Inflammatory macrophage treated with lipopolysaccharide for 4 hours (primary cell): Measurements from ENCODE around the gene RNU6-1.

Experiments
- DNase-seq: peaks from one replicate; pipeline ENCODE4 v3.0.0-alpha.2; 2020

Gene RNU6-1

GRCh38 chr15:67839929-67840748 is at the start of gene RNU6-1:
Gene RNU6-1, minus strand, starts transcription at chr15:67840045.
- DNase-seq = peak; percentile 95

- DNase-seq = no peak
Measured at GRCh38 chr15:67887776-67888175, 47.9 kb upstream of the RNU6-1 start.

GRCh38 chr15:67885861-67886260 is 46.0 kb upstream of the RNU6-1 start:
- no peak for DNase-seq

- DNase-seq = no peak
Measured at GRCh38 chr15:67885175-67885523, 45.3 kb upstream of the RNU6-1 start.

- peak; percentile 63 for DNase-seq
Measured at GRCh38 chr15:67884514-67885174, 44.8 kb upstream of the RNU6-1 start.

- no peak for DNase-seq
Measured at GRCh38 chr15:67884009-67884408, 44.2 kb upstream of the RNU6-1 start.

- no peak for DNase-seq
Measured at GRCh38 chr15:67883234-67883773, 43.5 kb upstream of the RNU6-1 start.

- DNase-seq = peak; percentile 77
Measured at GRCh38 chr15:67882487-67883233, 42.8 kb upstream of the RNU6-1 start.

GRCh38 chr15:67880651-67881182 is 40.9 kb upstream of the RNU6-1 start:
- DNase-seq = peak; percentile 82

GRCh38 chr15:67879440-67880129 is 39.7 kb upstream of the RNU6-1 start:
- DNase-seq = peak; percentile 63

GRCh38 chr15:67878712-67879206 is 38.9 kb upstream of the RNU6-1 start:
- no peak for DNase-seq

GRCh38 chr15:67873777-67874176 is 33.9 kb upstream of the RNU6-1 start:
- DNase-seq = no peak

- DNase-seq = no peak
Measured at GRCh38 chr15:67870868-67871408, 31.1 kb upstream of the RNU6-1 start.

- no peak for DNase-seq
Measured at GRCh38 chr15:67869701-67870100, 29.9 kb upstream of the RNU6-1 start.

GRCh38 chr15:67865766-67866165 is 25.9 kb upstream of the RNU6-1 start:
- no peak for DNase-seq

GRCh38 chr15:67865331-67865730 is 25.5 kb upstream of the RNU6-1 start:
- DNase-seq = no peak

- peak; percentile 73 for DNase-seq
Measured at GRCh38 chr15:67863442-67863987, 23.7 kb upstream of the RNU6-1 start.

- no peak for DNase-seq
Measured at GRCh38 chr15:67862750-67863441, 23.1 kb upstream of the RNU6-1 start.

- no peak for DNase-seq
Measured at GRCh38 chr15:67861983-67862382, 22.1 kb upstream of the RNU6-1 start.

- DNase-seq = no peak
Measured at GRCh38 chr15:67859331-67859946, 19.6 kb upstream of the RNU6-1 start.

- no peak for DNase-seq
Measured at GRCh38 chr15:67857220-67857619, 17.4 kb upstream of the RNU6-1 start.
